ENCODE data around the gene CKAP2.
"Not testable (repeated sequence)": the region's sequence is repeated elsewhere in the genome, so short reads cannot be mapped to it uniquely, and the experiment has no call there.

The CKAP2 gene

GRCh38 chr13:52447354-52447753, 7.9 kb upstream of the CKAP2 start:
- Mint-ChIP-seq H3K27ac (no peak overlapping the region), H3K4me1 (ENCODE audit: low read depth) (peaks cover 30% of the 10 kb centered on the region), H3K36me3 (ENCODE audit: low read depth) (peaks cover 51% of the 10 kb centered on the region), H3K27me3 (no peaks in the 10 kb centered on the region), H3K9me3 (no peaks in the 10 kb centered on the region), H3K4me3 (no peak overlapping the region)
- DNase-seq, result no peak

DNA sequence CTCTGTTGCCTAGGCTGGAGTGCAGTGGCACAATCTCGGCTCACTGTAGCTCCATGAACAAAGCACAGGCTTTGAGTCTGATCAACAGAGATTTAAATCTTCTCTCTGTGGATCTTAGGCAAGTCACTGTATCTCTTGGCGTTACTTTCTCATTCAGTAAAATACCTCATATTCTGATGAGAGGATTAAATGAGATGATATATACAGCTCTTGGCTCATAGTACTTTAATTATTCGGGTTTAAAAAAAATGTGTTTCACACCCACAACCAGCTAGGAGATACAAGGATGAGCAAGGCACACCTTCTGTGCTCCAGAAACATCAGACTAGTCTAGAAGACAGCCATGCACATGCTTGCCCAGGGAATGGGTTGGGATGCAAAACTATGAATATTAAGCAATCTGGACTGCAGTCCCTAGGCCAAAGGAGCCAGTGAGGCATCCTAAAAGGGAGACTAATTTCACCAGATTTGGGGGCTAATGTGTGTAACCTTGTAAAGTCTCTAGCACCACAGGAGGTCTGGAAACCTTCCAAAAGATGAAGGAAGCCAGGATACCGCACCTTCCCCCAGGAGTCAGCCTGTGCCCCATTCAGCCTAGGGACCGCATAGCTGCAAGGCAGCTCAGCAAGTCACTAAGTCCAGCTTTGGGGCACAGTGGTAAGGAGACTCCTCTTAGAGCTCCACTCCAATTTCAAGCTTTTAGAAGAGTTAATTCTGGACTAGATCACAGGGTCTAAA, 7.3 kb upstream of the CKAP2 start:
- H3K27ac Mint-ChIP-seq, result no peak overlapping the region
- H3K36me3 Mint-ChIP-seq (ENCODE audit: low read depth), result peaks cover 44% of the 10 kb centered on the region
- H3K9me3 Mint-ChIP-seq, result no peaks in the 10 kb centered on the region
- peaks cover 30% of the 10 kb centered on the region for H3K4me1 Mint-ChIP-seq (ENCODE audit: low read depth)
- H3K27me3 Mint-ChIP-seq, result no peaks in the 10 kb centered on the region
- no peak for DNase-seq
- H3K4me3 Mint-ChIP-seq, result peak overlapping the region; percentile 96

GRCh38 chr13:52449331-52450011, 5.8 kb upstream of the CKAP2 start:
- peaks cover 38% of the 10 kb centered on the region for H3K4me1 Mint-ChIP-seq (ENCODE audit: low read depth)
- no peak for DNase-seq
- H3K9me3 Mint-ChIP-seq, result no peaks in the 10 kb centered on the region
- no peaks in the 10 kb centered on the region for H3K27me3 Mint-ChIP-seq
- peaks cover 37% of the 10 kb centered on the region for H3K36me3 Mint-ChIP-seq (ENCODE audit: low read depth)
- peak overlapping the region; percentile 96 for H3K4me3 Mint-ChIP-seq
- H3K27ac Mint-ChIP-seq, result peak overlapping the region; percentile 95

- DNase-seq, result peak; percentile 97
- Mint-ChIP-seq H3K4me3 (peak within 1 kb of the TSS; percentile 96), H3K4me1 (ENCODE audit: low read depth) (peaks cover 42% of the 10 kb centered on the region), H3K27me3 (no peaks in the 10 kb centered on the region), H3K36me3 (ENCODE audit: low read depth) (peaks cover 36% of the 10 kb centered on the region), H3K9me3 (no peaks in the 10 kb centered on the region), H3K27ac (peak within 1 kb of the TSS; percentile 95)
Measured at GRCh38 chr13:52450012-52450792, 5.1 kb upstream of the CKAP2 start, which contains the start of gene VPS36. VPS36 (minus strand) TSS chr13:52450634; CDS start chr13:52450594, 40 bp downstream.

DNA sequence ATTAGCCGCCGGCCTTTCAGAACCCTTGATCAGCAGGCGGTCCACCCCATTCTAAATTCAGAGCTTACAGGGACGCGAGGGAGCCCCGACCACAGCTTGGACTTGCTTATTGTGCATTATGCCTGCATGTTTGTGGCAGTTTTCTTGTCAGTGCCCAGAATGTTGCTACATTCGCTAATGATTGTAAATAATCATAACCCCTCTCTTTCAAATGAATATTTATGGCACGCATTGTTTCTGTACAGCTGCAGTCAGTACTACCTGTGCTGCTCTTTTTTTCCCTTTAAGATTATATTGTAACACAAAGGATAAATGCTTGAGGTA, 4.5 kb upstream of the CKAP2 start:
- Mint-ChIP-seq H3K36me3 (ENCODE audit: low read depth) (peaks cover 38% of the 10 kb centered on the region), H3K4me1 (ENCODE audit: low read depth) (peaks cover 42% of the 10 kb centered on the region), H3K27me3 (no peaks in the 10 kb centered on the region), H3K27ac (peak overlapping the region; percentile 94), H3K4me3 (peak overlapping the region; percentile 96), H3K9me3 (no peaks in the 10 kb centered on the region)
- DNase-seq, result no peak

DNA sequence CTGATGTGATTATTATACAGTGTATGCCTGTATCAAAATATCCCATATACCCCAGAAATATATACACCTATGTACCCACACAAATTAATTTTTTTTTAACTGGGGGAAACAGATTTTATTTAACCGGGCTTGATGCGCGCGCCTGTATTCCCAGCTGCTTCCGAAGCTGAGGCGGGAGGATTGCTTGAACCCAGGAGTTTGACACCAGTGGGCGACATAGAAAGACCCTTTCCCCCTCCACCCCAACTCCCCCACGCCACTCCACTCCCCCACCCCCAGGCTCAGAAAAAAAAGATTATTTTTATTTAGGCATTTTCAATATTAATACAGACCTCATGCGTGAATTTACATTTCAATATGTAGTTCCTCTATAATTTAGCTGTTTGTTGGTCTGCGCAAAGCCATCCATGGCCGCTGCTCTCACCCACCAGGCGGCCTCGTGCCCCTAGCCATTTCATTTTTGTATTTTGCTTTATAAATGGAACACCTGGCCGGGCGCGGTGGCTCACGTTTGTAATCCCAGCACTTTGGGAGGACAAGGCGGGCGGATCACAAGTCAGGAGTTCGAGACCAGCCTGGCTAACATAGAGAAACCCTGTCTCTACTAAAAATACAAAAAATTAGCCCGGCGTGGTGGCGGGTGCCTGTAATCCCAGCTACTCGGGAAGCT, 4.0 kb upstream of the CKAP2 start:
- no peak for DNase-seq
- Mint-ChIP-seq H3K4me3 (peak overlapping the region; percentile 96), H3K4me1 (ENCODE audit: low read depth) (peaks cover 45% of the 10 kb centered on the region), H3K27me3 (no peaks in the 10 kb centered on the region), H3K9me3 (no peaks in the 10 kb centered on the region), H3K36me3 (ENCODE audit: low read depth) (peaks cover 40% of the 10 kb centered on the region), H3K27ac (peak overlapping the region; percentile 94)

DNA sequence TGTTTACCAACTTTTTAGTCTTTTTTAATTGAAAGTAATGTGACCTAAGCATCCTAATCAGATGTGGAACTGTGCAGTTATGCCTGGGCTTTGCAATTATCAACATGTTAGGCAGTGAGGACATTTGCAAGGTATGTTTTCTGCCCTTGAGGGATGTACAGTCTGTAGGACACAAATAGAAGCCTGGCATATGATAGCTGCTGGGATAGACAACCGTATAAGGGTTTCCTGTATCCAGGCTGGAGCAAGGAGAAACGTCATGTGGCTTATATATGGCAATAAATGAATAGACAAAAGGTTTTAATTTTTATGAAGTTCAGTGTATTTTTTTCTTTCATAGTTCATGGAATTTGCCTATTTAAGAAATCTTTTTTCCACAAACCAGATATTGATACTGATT, 2.8 kb upstream of the CKAP2 start:
- peaks cover 51% of the 10 kb centered on the region for H3K4me1 Mint-ChIP-seq (ENCODE audit: low read depth)
- peaks cover 47% of the 10 kb centered on the region for H3K36me3 Mint-ChIP-seq (ENCODE audit: low read depth)
- no peak overlapping the region for H3K4me3 Mint-ChIP-seq
- no peak overlapping the region for H3K27ac Mint-ChIP-seq
- no peaks in the 10 kb centered on the region for H3K9me3 Mint-ChIP-seq
- no peaks in the 10 kb centered on the region for H3K27me3 Mint-ChIP-seq
- no peak for DNase-seq

DNA sequence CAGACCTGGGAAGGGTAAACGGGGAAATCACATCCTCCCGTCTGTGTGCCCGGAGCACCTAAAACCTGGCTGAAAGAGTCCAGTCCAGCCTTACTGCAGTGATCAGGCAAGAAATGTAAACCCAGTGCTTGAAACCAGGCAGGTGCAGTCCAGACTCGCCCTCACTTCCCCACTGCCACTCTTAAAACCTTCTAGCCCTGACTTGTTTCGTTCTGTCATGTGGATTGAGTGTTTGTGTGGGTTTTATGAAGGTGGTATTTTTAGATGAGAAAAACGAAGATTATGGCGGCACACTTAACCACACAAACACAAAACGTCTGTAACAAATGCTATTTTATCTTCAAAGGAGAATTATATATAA, 839 bp upstream of the CKAP2 start:
- no peaks in the 10 kb centered on the region for H3K9me3 Mint-ChIP-seq
- H3K27me3 Mint-ChIP-seq, result no peaks in the 10 kb centered on the region
- peak; percentile 35 for DNase-seq
- H3K27ac Mint-ChIP-seq, result peak overlapping the region; percentile 99
- H3K4me1 Mint-ChIP-seq (ENCODE audit: low read depth), result peaks cover 42% of the 10 kb centered on the region
- peaks cover 49% of the 10 kb centered on the region for H3K36me3 Mint-ChIP-seq (ENCODE audit: low read depth)
- peak overlapping the region; percentile 94 for H3K4me3 Mint-ChIP-seq

GRCh38 chr13:52455677-52456041, 381 bp downstream of the CKAP2 start:
- H3K27ac Mint-ChIP-seq, result peak overlapping the region; percentile 99
- H3K9me3 Mint-ChIP-seq, result no peaks in the 10 kb centered on the region
- peaks cover 54% of the 10 kb centered on the region for H3K36me3 Mint-ChIP-seq (ENCODE audit: low read depth)
- no peaks in the 10 kb centered on the region for H3K27me3 Mint-ChIP-seq
- H3K4me1 Mint-ChIP-seq (ENCODE audit: low read depth), result peaks cover 41% of the 10 kb centered on the region
- peak; percentile 87 for DNase-seq
- H3K4me3 Mint-ChIP-seq, result peak overlapping the region; percentile 94

DNA sequence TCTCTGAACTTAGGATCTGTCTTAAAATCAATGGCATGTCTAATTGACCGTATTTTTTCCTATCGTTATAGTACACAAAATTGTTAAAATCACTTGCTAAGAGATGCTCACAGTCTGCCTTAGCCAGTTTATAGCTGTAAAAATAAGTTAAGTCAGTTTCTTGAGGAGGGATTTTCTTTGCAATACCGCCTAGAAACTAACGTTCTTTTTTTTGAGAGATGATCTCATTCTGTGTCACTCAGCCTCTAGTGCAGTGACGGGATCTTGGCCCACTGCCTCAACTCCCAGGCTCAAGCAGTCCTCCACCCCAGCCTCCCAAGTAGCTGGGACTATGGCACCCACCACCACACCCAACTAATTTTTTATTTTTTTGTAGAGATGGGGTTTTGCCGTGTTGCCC, 4.4 kb downstream of the CKAP2 start:
- no peak for DNase-seq
- Mint-ChIP-seq H3K36me3 (ENCODE audit: low read depth) (peaks cover 87% of the 10 kb centered on the region), H3K27ac (no peak overlapping the region), H3K27me3 (no peaks in the 10 kb centered on the region), H3K4me1 (ENCODE audit: low read depth) (peaks cover 45% of the 10 kb centered on the region), H3K9me3 (no peaks in the 10 kb centered on the region), H3K4me3 (no peak overlapping the region)

DNA sequence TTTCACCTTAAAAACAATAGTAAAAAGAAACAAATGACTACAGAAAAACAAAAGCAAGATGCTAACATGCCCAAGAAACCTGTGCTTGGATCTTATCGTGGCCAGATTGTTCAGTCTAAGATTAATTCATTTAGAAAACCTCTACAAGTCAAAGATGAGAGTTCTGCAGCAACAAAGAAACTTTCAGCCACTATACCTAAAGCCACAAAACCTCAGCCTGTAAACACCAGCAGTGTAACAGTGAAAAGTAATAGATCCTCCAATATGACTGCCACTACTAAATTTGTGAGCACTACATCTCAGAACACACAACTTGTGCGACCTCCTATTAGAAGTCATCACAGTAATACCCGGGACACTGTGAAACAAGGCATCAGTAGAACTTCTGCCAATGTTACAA, 6.0 kb downstream of the CKAP2 start:
- no peaks in the 10 kb centered on the region for H3K9me3 Mint-ChIP-seq
- H3K27me3 Mint-ChIP-seq, result no peaks in the 10 kb centered on the region
- H3K27ac Mint-ChIP-seq, result no peak overlapping the region
- DNase-seq, result no peak
- H3K36me3 Mint-ChIP-seq (ENCODE audit: low read depth), result peaks cover 88% of the 10 kb centered on the region
- peaks cover 40% of the 10 kb centered on the region for H3K4me1 Mint-ChIP-seq (ENCODE audit: low read depth)
- no peak overlapping the region for H3K4me3 Mint-ChIP-seq

DNA sequence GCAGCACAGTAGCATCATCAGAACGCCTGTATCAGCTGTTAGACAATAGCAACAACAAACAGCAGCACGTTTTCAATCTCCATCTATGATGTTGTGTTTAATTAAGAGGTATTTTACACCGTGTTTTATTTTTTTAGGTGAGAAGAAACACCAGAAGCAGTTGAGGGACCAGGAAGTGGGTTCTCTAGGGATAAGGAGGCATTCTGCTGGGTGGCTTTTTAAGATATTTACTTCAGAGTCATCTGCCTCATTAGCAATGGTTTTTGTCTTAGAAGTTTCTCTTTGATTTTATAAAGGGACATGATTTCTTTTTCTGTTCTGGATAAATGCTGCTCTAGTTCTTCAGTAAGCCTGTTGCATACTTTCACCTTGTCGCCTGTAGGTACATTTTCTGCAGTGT, 8.2 kb downstream of the CKAP2 start:
- H3K27ac Mint-ChIP-seq, result no peak overlapping the region
- peaks cover 29% of the 10 kb centered on the region for H3K4me1 Mint-ChIP-seq (ENCODE audit: low read depth)
- H3K27me3 Mint-ChIP-seq, result no peaks in the 10 kb centered on the region
- no peak for DNase-seq
- no peak overlapping the region for H3K4me3 Mint-ChIP-seq
- peaks cover 86% of the 10 kb centered on the region for H3K36me3 Mint-ChIP-seq (ENCODE audit: low read depth)
- H3K9me3 Mint-ChIP-seq, result peaks cover 2% of the 10 kb centered on the region

DNA sequence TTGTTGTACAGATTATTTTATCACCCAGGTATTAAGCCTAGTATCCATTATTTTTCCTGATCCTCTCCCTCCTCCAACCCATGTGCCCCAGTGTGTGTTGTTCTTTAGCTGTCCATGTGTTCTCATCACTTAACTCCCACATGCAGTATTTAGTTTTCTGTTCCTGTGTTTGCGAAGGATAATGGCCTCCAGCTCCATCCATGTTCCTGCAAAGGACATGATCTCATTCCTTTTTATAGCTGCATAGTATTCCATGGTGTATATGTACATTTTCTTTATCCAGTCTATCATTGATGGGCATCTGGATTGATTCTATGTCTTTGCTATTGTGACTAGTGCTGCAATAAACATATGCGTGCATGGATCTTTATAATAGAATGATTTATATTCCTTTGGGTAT, 13.2 kb downstream of the CKAP2 start:
- H3K27ac Mint-ChIP-seq, result not testable (repeated sequence)
- H3K36me3 Mint-ChIP-seq (ENCODE audit: low read depth), result peaks cover 78% of the 10 kb centered on the region

GRCh38 chr13:52480677-52481428, 25.6 kb downstream of the CKAP2 start:
- not testable (repeated sequence) for H3K4me1 Mint-ChIP-seq (ENCODE audit: low read depth); DNase-seq; H3K9me3 Mint-ChIP-seq; H3K4me3 Mint-ChIP-seq; H3K27me3 Mint-ChIP-seq; H3K27ac Mint-ChIP-seq
- peaks cover 15% of the 10 kb centered on the region for H3K36me3 Mint-ChIP-seq (ENCODE audit: low read depth)

More for the DNA sequence above, 13.2 kb downstream of the CKAP2 start:
- not testable (repeated sequence) for H3K4me3 Mint-ChIP-seq; H3K4me1 Mint-ChIP-seq (ENCODE audit: low read depth); H3K9me3 Mint-ChIP-seq; DNase-seq; H3K27me3 Mint-ChIP-seq
